Pancreas (tissue), 10 donors: ENCODE results near the gene SLC24A3. TPM values are rescaled to one million over a fixed set of nuclear protein-coding genes. Genes with fewer than 3 reads are reported as not detected.

Experiments
- ATAC-seq, 4 donors: fragments of 200-7000 bp; cut with Tn5 transposase; one replicate each; pipeline versions ENCODE4 v1.8.0 to v1.9.1; 2020; ENCODE audit warnings: mild to moderate bottlenecking in 4 of 4, moderate library complexity in 4 of 4
- DNase-seq, 6 donors: peaks; one replicate each; pipeline ENCODE4 v3.0.0-alpha.2; 2020
- FAIRE-seq: peaks from 2 replicates; lab custom pipeline; 2012; peaks lifted over from hg19 to GRCh38; lab: Jason Lieb, UNC
- H3K27ac ChIP-seq, 4 donors: fragments of 200-600 bp; sonication (generic); 1 replicate in 3 of 4; 2 replicates in 1 of 4; pipeline versions ENCODE4 v1.5.0 to v1.8.0; 2020
- H3K27me3 ChIP-seq, 4 donors: fragments of 200-600 bp; one replicate each; pipeline ENCODE4 v1.8.0; 2021
- H3K36me3 ChIP-seq, 3 donors: fragments of 200-600 bp; sonication (generic) in 1 of 3; one replicate each; pipeline versions ENCODE4 v1.5.0 to v1.8.0; 2020 to 2021
- H3K4me1 ChIP-seq, 3 donors: fragments of 200-600 bp; one replicate each; pipeline ENCODE4 v1.8.0; 2021
- H3K4me3 ChIP-seq, 4 donors: fragments of 200-600 bp; sonication (generic) in 2 of 4; one replicate each; pipeline versions ENCODE4 v1.5.0 to v1.8.0; 2020 to 2021
- H3K9me3 ChIP-seq, 4 donors: fragments of 200-600 bp; one replicate each; pipeline ENCODE4 v1.8.0; 2021
- CTCF ChIP-seq, 4 donors: fragments of 200-600 bp; sonication (generic) in 3 of 4; IDR thresholded peaks; one replicate each; pipeline versions ENCODE4 v1.5.0 to v1.8.0; 2021; ENCODE audit warnings: antibody characterized with exemption in 4 of 4
- WGBS, 2 donors: extraction: QIAGEN DNeasy Blood & Tissue Kit; methylation state at CpG; one replicate each; pipeline ENCODE4 v1.1.7; 2013; 5-methylcytosine and 5-hydroxymethylcytosine counted together
- intact Hi-C, 3 donors: fragments of 100-400 bp; cut with DNase I; formaldehyde crosslinking; loops; one replicate each; pipeline versions ENCODE4 v1.11.1 to v1.14.2; 2022
- polyA plus RNA-seq, 2 donors: library from polyadenylated mRNA; stranded (reverse); fragments of 200-250 nt; gene quantifications; one replicate each; pipeline ENCODE4 v1.2.3, GENCODE V29; 2013
- total RNA-seq, 6 donors: library from RNA; stranded (reverse); fragmentation: NEBNext Ultra II Directional in 4 of 6; extraction: Animal tissue kit (Norgen Biotek cat#: 25700) in 4 of 6; gene quantifications; one replicate each; pipeline versions ENCODE4 v1.2.1 to v1.2.4, GENCODE V29; 2021 to 2023
- donor health status: healthy with polysubstance abuse.
- donor health status: DM: no; HTN: no; CAD: no; lungs with moderate emphysema.
- donor health status: DM: no; HTN: no; CAD: no.
- donor health status: control.
- donor health status: control.
- donor health status: Bipolar disorder and iron deficiency.
- donor health status: DM: yes; HTN: yes; CAD: no.
- donor health status: DM: no; HTN: no; CAD: no.
- donor health status: DM: no; HTN: no; CAD: no.
- donor health status: DM: yes; HTN: yes; CAD: no.

Gene SLC24A3
- total and polyA plus RNA-seq, 8 donors: 0.28 to 0.87 (median 0.49) TPM

- Histone ChIP-seq H3K27me3 (no peaks in the 10 kb centered on the region), H3K9me3 (no peaks in the 10 kb centered on the region), H3K27ac (no peak overlapping the region), H3K4me3 (no peak overlapping the region), H3K4me1 (no peaks in the 10 kb centered on the region), H3K36me3 (no peaks in the 10 kb centered on the region)
- FAIRE-seq: no peak
- intact Hi-C loops: no loop called here
- ATAC-seq: no peak
- WGBS, 2 donors: 69 to 78% methylated on average over 5 of the region's 5 CpGs
- TF ChIP-seq CTCF (IDR thresholded peaks at IDR 0.05): no peak
- DNase-seq: no peak
These were observed 266.0 kb downstream of the SLC24A3 start for GRCh38 chr20:19478320-19478895.

- Histone ChIP-seq H3K9me3 (no peaks in the 10 kb centered on the region), H3K27me3 (no peaks in the 10 kb centered on the region), H3K4me3 (no peak overlapping the region), H3K27ac (no peak overlapping the region), H3K4me1 (no peaks in the 10 kb centered on the region), H3K36me3 (no peaks in the 10 kb centered on the region)
- TF ChIP-seq CTCF (IDR thresholded peaks at IDR 0.05): no peak
- FAIRE-seq: no peak
- no peak for ATAC-seq
- intact Hi-C loops: no loop called here
- 37 to 58% methylated on average over 2 of the region's 2 CpGs for whole genome bisulfite sequencing, 2 donors
- no peak for DNase-seq
These were observed 270.3 kb downstream of the SLC24A3 start for GRCh38 chr20:19482726-19483125.

- Histone ChIP-seq H3K4me3 (no peak overlapping the region), H3K27ac (no peak overlapping the region), H3K36me3 (no peaks in the 10 kb centered on the region), H3K27me3 (no peaks in the 10 kb centered on the region), H3K9me3 (no peaks in the 10 kb centered on the region), H3K4me1 (no peaks in the 10 kb centered on the region)
- TF ChIP-seq CTCF (IDR thresholded peaks at IDR 0.05): no peak
- ATAC-seq: no peak
- FAIRE-seq: no peak
- no peak for DNase-seq
- intact Hi-C loops: no loop called here
These were observed 270.9 kb downstream of the SLC24A3 start for GRCh38 chr20:19483309-19483708.

- Histone ChIP-seq H3K27ac (no peak overlapping the region), H3K27me3 (no peaks in the 10 kb centered on the region), H3K4me3 (no peak overlapping the region), H3K4me1 (no peaks in the 10 kb centered on the region), H3K36me3 (no peaks in the 10 kb centered on the region), H3K9me3 (no peaks in the 10 kb centered on the region)
- ATAC-seq (no peak), DNase-seq (no peak), FAIRE-seq (no peak)
- no peak for TF ChIP-seq CTCF (IDR thresholded peaks at IDR 0.05)
- intact Hi-C loops: no loop called here
- WGBS, 2 donors: 55 to 87% methylated on average over 2 of the region's 2 CpGs
These were observed 274.0 kb downstream of the SLC24A3 start for GRCh38 chr20:19486446-19486845.

- FAIRE-seq (no peak), ATAC-seq (no peak), DNase-seq (no peak)
- Histone ChIP-seq H3K27me3 (no peaks in the 10 kb centered on the region), H3K4me3 (no peak overlapping the region), H3K36me3 (no peaks in the 10 kb centered on the region), H3K4me1 (no peaks in the 10 kb centered on the region), H3K9me3 (no peaks in the 10 kb centered on the region), H3K27ac (no peak overlapping the region)
- intact Hi-C loops: no loop called here
- TF ChIP-seq CTCF (IDR thresholded peaks at IDR 0.05): no peak
- 78 to 85% methylated on average over 1 of the region's 1 CpG for WGBS, 2 donors
These were observed 275.0 kb downstream of the SLC24A3 start for GRCh38 chr20:19487420-19487819.
